ENCODE measurements around the gene SCN1B.

DNA sequence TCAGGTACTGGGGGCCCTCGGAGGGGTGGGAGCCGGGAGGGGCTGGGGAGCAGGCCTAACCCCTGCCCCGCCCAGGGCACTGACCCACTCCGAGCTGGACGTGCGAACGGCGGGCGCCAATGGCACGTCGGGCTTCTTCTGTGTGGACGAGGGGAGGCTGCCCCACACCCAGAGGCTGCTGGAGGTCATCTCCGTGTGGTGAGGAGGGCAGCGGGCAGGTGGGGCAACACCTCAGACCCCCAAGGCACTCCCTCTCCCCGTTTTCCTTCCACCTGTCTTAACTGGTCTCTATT lies 29.5 kb downstream of the SCN1B start:
- TF ChIP-seq POLR2A (IDR thresholded peaks at IDR 0.05) = no peak
- TF ChIP-seq, protein P1, sequence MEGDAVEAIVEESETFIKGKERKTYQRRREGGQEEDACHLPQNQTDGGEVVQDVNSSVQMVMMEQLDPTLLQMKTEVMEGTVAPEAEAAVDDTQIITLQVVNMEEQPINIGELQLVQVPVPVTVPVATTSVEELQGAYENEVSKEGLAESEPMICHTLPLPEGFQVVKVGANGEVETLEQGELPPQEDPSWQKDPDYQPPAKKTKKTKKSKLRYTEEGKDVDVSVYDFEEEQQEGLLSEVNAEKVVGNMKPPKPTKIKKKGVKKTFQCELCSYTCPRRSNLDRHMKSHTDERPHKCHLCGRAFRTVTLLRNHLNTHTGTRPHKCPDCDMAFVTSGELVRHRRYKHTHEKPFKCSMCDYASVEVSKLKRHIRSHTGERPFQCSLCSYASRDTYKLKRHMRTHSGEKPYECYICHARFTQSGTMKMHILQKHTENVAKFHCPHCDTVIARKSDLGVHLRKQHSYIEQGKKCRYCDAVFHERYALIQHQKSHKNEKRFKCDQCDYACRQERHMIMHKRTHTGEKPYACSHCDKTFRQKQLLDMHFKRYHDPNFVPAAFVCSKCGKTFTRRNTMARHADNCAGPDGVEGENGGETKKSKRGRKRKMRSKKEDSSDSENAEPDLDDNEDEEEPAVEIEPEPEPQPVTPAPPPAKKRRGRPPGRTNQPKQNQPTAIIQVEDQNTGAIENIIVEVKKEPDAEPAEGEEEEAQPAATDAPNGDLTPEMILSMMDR (IDR thresholded peaks at IDR 0.05) = no peak
- TF ChIP-seq POLR2AphosphoS5 (IDR thresholded peaks at IDR 0.05) = no peak
